OCI-M2 (cell line): ENCODE measurements around the gene FGF10.

Source experiments
- DNase-seq: peaks from one replicate; lab custom pipeline; 2025; ENCODE audit not compliant: unreplicated experiment; lab: John Stamatoyannopoulos, UW

The FGF10 gene

DNA sequence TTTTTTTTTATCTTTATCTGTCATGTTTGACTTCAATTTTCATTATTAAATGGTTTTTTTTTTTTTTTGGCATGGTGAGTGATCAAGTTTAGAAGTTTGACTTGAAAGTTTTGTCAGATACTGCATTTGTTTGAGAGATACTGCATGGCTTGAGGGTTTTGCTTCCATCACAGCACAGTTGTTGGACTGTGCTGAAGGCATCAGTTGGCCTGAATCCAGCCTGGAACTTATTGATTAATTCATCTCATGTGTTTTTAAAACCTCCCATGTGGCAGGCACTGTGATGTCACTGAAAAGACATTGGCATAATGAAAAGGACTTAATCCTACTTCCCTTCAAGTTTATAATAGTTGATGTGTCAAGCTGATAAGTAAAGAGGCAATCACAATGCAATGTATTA is 128.4 kb downstream of the FGF10 start:
- no peak for DNase-seq

DNA sequence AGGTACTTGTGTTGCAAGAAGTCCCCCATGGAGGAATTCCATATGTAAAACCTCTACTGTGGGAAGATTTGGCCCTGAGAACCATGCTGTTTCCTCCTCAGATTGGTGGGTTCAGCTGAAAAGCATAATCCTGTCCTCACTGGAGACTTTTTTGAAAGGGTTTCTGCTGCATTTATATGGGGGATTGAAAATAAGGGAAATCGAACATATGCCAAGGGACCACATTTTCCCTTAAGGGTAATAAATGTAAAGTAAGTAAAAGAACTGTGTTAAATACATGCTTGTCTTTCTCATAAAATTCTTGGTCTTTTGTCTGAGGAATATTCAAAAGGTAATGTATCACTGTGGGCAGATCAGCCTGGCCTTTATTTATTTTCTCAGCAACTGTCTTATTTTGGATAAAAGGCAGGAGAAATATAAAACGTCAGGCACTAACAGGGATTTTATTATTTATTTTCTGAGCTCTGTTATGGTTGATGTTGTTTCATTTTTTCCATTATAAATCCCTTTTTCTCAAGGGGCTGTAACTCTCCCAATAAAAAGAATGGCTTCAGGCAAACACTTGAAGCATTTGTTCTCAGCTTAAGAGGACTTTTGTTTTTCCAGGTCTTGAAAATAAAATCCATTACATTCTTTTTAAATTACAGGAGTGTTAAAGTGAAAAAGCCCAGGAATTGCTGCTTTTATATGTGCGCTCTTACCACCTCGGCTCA is 131.4 kb downstream of the FGF10 start:
- DNase-seq = no peak

DNA sequence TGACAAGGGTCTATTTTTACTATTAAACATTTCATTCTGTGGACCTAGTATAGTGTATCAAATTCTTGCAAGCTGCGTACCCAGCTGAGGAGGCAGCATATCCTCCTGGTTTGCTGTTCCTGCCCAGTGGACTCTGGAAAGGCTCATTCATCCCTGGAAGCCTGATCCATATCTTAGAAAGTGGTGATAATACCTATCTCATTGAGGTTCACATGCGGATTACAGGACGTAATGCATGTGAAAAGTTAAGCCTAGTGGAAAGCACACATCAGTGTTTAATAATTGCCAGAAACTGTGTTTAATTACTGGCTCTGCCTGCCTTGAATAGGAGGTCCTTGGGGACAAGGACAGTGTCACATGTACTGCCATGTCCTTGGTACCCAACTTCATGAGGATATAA is 132.0 kb downstream of the FGF10 start:
- DNase-seq = no peak
